NCI-H2196 (cell line): ENCODE results near the gene PLXNA3.
A peak's percentile ranks its signal among the peaks of the same experiment; 100 is the strongest.

Experiments
- DNase-seq: peaks from one replicate; lab custom pipeline; 2025; ENCODE audit not compliant: unreplicated experiment; lab: John Stamatoyannopoulos, UW

Gene PLXNA3

DNA sequence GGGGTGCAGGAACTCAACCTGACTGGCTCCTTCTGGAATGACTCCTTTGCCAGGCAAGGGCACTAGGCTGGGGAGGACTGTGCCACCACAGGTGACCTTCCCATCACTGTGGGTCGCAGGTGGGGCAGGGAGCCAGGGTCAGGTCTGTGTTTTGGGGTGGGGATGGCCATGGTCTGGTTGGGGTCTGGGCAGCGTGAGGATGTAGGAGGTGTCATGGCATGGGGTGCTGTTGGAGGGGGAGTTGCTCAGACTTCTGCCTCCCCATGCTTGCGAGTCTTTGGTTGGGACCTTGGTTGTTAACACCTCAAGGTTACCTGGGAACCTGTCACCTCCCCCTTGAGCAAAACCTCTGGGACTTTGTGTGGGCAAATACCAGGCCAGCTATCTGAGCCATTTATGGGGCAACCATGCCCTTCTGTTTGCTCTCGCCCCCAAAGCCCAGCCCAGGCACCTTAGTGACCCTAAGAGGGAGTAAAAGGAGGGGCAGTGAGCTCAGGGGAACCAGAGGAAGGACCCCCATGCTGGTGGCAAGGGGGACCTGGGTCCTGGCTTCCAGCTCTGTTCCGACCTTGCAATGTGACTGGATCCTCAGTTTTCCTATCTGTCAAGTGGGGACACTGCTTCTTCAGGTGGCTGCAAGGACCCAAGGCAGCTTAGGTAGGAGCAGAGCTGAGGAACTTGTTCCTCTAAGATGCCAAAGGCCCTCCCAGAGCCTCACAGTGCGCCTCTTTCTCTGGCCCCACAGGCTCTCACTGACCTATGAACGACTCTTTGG is 23.5 kb upstream of the PLXNA3 start:
- DNase-seq, result no peak

DNA sequence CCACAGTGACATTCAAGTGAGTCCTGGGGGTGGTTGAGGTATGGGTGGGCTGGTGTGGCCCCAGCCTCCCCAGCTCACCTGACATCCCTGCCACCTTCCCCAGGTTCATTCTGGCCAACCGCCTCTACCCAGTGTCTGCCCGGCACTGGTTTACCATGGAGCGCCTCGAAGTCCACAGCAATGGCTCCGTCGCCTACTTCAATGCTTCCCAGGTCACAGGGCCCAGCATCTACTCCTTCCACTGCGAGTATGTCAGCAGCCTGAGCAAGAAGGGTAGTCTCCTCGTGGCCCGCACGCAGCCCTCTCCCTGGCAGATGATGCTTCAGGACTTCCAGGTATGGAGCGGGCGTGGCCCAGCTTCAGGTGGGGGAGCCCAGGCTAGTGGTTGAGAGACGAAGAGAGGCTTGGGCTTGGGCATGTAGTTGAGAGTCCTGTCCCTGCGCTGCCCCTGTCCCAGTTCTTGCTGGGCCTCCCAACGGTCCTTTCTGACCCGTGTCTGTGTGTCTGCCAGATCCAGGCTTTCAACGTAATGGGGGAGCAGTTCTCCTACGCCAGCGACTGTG is 22.8 kb upstream of the PLXNA3 start:
- no peak for DNase-seq

DNA sequence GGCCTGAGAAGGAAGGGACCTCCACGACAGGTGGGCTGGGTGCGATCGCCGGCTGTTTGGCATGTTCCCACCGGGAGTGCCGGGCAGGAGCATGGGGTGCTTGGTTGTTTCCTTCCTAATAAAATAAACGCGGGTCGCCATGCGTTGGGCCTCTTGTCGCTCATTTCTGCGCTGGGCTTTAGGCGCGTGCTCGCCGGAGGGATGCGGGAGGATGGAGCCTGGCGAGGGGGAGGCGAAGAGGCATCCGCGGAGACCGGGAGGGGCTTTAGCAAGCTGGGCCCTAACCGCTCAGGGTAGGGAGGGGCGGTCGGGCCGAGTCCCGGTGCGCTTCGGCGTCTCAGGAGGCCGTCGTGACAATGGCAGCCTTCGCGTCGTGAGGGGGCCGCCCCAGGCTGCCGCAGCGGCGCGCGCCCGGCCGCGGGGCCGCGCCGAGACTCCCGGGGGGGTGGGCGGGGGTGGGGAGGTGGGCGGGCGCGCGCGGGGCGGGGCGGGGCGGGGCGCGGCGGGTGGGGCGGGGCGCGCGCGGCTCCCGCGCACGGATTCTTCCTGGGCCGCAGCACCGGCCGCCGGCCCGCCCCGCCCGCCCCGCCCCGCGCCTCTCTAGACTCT is 21.6 kb upstream of the PLXNA3 start:
- DNase-seq, result peak; percentile 21

DNA sequence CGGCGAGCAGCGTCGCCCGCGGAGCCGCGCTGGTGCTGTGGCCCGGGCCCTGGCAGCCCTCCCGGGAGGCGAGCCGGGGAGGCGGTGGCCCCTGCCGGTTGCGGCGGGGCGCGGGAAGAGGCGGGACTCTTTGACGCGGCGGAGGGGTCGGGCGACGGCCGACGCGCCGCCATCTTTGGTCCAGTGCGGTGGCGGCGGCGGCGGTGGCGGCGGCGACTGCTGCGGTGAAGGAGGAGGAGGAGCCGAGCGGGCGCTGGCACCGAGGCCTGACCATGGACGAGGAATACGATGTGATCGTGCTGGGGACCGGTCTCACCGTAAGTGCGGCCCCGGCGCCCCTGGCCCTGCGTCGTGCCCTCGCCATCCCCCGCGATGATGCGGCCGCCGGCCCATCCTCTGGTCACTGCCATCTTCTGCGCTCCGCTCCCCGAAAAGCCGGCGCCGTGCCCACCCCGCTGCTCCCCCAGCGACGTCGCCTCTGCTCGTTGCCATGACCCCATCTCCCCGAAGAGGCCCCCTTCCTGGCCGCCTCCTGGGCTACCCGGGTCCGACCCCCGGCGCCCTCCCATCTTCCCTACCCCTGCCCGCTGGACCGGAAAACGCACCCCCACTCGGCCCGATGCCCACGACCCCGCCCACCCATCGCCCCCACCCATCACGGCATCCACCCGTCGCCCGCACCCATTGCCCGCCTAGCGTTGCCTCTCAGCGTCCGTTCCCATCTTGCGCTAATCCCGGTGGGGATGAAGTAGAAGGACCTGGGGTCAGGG is 20.9 kb upstream of the PLXNA3 start, which contains the start of gene GDI1:
Gene GDI1, plus strand, starts transcription at position 172 of the 770 bp plus-strand sequence. Its CDS starts 101 bp downstream, at position 273.
- DNase-seq, result peak; percentile 41

DNA sequence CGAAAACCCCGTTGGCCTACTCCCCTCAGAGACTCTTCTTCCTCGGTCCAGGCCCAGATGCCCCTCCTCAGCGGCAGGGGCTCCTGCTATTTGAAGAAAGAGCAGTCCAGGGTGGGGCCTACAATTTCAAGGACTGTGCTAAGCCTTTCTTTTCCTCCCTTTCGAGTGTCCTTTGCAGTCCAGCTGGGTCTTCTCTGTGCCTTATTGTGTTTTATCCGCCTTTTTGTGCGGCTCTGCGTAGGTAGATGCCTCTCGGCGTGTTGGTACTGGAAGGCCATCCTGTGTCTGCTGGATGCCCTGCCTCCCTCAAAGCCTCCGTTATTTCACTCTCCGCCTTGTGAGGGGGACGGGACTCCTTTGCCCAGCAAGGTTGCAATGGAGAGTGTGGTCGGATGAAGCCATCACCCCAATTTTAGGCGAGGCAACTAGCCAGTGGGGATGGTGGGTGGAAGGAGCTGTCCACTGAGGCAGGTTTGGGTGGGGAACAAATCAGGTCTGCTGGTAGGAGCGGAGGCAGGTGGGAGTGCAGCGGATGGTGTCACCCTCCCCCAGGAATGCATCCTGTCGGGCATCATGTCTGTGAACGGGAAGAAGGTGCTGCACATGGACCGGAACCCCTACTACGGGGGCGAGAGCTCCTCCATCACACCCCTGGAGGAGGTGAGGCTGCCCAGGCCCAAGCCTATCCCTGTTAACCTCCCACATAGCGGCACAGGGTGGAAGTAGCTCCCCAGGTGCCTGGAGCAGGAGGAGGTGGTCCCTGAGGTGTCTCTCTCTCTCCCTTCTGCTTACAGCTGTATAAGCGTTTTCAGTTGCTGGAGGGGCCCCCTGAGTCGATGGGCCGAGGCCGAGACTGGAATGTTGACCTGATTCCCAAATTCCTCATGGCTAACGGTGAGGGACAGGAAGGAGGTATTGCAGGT is 19.8 kb upstream of the PLXNA3 start:
- DNase-seq, result no peak

DNA sequence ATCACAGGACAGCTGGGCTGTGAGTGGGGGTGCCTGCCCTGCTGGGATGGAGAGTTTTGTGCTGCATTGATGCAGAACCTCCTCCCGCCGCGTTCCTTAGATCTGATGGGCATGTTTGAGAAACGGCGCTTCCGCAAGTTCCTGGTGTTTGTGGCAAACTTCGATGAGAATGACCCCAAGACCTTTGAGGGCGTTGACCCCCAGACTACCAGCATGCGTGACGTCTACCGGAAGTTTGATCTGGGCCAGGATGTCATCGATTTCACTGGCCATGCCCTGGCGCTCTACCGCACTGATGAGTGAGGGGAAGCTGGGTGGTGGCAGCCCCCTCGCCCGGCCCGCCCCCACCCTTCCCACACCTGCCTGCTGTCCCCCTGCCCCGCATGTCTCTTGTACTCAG is 18.2 kb upstream of the PLXNA3 start:
- no peak for DNase-seq

DNA sequence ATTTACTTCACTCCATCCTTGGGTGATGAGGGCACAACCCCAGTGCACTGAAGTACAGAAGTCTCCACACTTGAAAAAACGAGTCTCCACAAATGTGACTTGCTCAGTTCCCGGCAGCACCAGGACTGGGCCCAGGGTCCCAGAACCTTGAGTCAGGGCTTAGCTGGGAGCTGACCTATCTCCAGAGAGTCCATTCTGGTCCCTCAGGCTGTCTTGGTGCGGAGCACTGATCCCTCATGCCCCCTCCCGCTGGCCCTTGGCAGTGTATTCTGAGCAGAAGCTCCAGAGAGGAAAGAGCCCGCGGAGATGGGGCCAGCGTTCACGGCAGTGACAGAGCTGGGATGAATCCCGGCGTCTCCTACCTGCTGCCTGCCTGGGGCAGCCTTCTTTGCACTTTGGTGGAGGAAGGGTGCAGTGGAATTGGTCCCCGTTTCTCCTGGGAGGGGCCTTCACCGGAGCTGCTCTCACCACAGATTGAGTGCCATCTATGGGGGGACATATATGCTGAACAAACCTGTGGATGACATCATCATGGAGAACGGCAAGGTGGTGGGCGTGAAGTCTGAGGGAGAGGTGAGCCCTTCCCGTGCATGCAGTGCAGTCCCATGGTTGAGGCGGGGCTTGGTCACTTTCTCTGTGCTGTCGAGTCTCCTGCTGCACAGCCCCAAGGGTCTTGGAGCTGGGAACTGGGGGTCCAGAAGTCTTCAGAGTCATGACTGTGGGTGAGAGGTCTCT is 17.3 kb upstream of the PLXNA3 start:
- DNase-seq, result no peak

DNA sequence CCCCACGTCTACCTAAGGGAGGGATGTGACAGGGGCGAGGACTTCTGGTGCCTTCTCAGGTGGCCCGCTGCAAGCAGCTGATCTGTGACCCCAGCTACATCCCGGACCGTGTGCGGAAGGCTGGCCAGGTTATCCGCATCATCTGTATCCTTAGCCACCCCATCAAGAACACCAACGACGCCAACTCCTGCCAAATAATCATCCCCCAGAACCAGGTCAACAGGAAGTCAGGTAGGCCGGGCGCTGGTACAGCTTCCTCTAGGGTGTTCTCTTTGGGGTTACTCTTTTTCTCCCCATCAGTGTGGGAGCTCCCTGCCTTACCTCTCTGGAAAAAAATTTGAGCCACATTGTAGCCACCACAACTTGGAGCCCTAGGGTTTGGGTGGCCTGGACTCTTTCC is 16.5 kb upstream of the PLXNA3 start:
- no peak for DNase-seq

DNA sequence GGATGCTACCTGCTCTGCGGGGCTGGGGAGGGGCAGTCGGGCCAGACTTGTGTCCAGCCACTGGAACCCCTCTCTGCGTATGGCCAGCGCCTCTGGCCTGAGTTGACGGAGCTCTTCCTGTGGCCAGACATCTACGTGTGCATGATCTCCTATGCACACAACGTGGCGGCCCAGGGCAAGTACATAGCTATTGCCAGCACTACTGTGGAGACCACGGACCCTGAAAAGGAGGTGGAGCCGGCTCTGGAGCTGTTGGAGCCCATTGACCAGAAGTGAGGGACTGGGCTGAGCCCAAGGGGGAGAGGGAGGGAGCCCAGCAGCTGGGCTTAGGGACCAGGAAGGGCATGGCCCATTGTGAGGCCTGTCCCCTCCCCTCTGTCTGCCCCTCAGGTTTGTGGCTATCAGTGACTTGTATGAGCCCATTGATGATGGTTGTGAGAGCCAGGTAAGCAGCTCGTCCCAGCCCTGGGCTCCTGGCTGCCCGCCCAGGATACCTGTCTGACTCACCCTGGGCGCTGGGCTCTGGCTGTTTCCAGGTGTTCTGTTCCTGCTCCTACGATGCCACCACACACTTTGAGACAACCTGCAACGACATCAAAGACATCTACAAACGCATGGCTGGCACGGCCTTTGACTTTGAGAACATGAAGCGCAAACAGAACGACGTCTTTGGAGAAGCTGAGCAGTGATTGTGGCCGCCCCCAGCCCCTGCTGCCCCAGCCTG is 15.9 kb upstream of the PLXNA3 start:
- DNase-seq, result no peak

DNA sequence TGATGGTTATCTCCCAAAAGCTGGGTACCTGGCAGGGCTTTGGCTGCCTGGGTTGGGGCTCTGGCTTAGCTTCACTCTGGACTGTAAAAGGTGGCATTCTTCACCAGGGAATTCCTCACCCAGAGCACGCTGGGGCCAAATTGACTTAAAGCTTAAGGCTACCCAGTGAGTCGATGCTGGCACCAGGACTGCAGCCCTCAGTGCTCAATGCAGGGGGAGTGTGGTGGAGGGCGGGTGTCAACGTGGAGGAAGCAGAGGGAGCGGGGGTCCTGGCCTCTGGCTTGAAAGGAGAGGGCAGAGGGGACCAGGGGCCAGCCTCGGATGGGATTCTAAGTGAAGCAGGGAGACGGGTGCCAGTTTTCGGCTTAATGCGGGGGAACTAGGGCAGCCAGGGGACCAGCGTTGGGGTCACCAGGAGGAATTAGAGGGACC is 14.6 kb upstream of the PLXNA3 start:
- DNase-seq, result no peak

DNA sequence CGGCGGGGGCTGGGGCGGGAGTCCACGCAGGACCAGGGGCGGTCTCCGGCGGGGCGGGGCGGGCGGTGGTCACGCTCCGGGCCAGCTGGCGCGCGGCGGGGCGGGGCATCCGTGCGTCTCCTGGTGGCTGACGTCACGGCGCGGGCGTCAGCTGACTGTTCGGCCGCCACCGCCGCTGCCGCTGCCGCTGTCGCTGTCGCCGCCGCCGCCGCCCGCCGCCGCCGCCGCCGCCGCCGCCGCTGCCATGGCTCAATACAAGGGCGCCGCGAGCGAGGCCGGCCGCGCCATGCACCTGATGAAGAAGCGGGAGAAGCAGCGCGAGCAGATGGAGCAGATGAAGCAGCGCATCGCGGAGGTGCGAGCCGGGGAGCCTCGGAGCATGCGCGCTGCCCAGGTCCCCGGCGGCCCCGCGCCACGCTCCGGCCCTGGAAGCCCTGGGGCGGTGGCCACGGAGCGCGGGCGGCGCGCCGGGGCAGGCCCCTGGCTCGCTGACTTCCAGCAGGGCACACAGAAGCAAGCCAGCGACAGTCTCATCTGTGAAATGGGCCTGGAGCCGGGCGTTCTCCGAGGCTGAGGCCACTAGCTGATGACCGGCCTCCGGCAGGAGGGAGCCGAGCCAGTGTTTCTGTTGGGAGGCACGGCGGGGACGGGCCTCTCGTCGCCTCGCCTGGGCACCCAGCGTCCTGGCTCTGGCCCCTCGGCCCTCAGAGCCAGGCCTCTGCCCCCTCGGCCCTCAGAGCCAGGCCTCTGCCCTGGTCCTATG is 13.9 kb upstream of the PLXNA3 start, which contains the start of gene FAM50A:
Gene FAM50A, plus strand, starts transcription at position 150 of the 763 bp plus-strand sequence. Its CDS starts 95 bp downstream, at position 245.
- peak; percentile 64 for DNase-seq

DNA sequence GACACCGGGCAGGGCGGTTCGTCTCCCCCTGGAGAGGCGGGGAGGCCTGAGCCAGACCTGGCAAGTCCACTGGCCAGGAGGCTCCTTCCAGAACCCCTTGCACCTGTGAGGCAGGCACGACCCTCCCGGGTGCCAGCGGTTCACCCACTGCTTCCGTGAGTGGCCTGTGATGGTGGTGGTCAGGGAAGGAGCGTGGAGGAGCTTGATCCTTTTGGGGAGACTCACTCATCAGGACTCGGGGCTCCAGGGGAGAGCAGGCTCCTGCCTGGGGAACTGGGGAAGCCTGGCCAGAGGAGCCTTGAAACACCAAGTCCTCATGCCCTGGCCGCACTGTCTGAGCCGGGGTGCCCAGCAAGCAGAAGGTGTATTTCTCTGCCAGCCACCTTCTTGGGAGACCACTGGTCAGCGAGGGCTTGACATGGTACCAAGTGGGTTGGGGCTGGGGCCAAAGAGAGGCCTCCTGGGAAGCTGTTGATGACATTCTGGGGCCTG is 13.3 kb upstream of the PLXNA3 start:
- DNase-seq, result no peak

DNA sequence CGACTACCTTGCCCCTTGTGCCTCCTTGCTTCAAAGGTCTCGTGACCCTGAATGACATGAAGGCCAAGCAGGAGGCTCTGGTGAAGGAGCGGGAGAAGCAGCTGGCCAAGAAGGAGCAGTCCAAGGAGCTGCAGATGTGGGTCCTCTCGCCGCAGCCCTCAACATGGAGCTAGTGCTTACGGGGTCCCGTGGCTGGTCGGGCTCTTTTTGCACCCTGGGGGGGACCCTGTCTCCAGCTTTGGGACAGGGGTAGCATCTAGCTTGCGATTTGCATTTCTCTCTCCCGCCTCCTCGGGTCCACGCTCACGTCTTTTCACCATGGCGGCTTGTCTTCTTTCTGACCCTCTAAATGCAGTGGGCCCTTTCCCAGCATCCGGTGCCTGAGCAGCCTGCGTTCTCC is 12.3 kb upstream of the PLXNA3 start:
- no peak for DNase-seq

DNA sequence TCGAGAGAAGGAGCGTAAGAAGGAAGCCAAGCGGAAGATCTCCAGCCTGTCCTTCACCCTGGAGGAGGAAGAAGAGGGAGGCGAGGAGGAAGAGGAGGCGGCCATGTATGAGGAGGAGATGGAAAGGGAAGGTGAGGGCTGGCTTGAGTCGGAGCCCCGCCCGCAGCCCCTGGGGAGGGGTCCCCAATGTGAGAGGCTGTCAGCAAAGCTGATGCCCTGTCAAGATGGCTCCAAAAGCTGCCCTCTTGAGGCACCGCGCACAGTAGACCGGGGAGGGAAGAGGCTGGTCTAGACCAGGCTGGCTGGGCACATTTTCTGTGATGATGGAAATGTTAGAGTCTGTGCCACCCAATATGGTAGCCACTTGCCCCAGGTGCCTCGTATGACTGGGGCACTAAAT is 11.7 kb upstream of the PLXNA3 start:
- no peak for DNase-seq

DNA sequence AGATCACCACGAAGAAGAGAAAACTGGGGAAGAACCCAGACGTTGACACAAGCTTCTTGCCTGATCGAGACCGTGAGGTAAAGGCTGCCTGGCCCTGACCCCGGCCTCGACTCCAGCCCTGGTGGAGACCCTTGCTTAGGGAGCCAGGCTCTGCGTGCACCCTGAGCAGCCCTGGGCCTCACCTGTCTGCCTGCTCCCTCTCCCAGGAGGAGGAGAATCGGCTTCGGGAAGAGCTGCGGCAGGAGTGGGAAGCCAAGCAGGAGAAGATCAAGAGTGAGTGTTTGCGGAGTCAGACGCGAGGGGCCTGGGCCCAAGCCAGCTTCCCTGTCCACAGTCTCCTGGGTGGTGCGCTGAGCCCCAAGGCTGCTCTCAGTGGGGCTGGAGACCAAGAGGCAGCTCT is 9.6 kb upstream of the PLXNA3 start:
- DNase-seq, result no peak

DNA sequence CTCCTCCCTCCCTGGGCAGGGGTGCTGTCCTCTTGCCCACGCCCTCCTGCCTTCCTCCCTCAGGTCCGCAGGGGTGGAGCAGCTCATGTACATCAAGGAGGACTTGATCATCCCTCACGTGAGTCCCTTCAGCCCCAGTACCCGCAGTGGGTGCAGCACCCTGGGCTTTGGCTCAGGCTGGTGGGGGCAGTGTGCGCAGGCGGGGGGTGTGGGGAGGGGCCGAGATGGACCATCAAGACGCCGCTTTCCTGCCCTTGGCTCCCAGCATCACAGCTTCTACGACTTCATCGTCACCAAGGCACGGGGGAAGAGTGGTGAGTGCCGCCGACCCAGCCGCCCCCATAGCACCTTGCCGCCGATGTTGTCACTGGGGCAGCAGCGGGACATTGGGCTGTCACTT is 8.5 kb upstream of the PLXNA3 start:
- no peak for DNase-seq

DNA sequence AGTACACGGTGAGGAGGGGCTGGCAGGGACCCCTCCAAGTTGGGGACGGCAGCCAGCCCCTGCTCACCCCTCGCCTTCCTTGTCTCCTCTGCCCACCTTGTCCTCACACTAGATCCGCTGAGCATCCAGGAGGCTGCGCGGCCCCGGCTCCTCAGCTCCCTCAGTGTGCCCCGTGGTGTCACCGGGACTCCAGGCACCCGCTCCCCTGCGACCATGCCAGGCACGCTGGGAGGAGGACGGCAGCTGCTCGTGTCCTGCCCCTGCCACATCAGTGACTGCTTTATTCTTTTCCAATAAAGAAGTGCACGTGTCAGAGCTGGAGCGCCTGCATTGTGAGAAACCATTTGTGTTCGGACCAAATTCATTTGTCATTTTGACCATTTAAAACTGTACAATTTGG is 7.8 kb upstream of the PLXNA3 start:
- no peak for DNase-seq

DNA sequence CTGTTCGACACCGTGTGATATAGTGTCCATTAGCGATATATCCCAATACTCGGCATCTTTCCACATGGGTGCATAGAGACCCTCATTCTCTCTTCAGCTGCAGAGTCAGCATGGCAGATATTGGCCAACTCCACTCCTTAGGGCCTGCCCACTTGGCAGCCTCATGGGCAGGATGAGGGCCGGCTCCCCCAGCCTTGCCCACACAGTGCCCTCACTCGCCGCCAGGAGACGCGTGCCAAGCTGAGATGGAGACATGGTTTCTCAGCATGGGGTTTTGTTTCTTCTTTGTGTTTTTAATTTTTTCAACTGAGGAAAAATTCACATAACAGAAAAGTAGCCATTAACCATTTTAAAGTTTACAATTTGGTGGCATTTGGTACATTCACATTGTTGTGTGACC is 5.3 kb upstream of the PLXNA3 start:
- DNase-seq, result no peak
